ENCODE measurements around the gene TFF3.
"Not testable (repeated sequence)": the region's sequence is repeated elsewhere in the genome, so short reads cannot be mapped to it uniquely, and the experiment has no call there.

TFF3 gene

DNA sequence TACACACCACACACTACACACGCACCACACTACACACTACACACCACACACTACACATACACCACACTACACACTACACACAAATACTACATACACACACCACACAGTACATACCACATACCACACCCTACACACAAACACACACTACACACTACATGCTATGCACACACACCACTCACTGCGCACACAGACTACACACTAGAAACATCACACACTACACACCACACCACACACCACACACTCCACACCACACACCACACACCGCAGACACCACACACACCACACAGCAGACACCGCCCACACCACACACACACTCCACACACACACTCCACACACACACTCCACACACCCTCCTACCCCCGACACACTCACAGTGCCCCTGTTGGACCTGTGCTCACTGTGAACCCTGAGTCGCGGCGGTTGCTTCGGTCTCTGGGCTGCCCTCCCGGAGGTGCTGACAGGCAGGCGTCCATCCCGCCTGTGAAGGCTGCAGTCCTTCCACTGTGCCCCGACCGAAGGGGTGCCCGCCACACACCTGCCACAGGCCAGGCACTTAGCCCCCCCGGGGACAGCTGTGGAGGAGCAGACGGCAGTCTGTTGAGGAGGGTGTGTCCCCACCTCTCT is 21.4 kb downstream of the TFF3 start (continued):
- TF ChIP-seq, protein P1, sequence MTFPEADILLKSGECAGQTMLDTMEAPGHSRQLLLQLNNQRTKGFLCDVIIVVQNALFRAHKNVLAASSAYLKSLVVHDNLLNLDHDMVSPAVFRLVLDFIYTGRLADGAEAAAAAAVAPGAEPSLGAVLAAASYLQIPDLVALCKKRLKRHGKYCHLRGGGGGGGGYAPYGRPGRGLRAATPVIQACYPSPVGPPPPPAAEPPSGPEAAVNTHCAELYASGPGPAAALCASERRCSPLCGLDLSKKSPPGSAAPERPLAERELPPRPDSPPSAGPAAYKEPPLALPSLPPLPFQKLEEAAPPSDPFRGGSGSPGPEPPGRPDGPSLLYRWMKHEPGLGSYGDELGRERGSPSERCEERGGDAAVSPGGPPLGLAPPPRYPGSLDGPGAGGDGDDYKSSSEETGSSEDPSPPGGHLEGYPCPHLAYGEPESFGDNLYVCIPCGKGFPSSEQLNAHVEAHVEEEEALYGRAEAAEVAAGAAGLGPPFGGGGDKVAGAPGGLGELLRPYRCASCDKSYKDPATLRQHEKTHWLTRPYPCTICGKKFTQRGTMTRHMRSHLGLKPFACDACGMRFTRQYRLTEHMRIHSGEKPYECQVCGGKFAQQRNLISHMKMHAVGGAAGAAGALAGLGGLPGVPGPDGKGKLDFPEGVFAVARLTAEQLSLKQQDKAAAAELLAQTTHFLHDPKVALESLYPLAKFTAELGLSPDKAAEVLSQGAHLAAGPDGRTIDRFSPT (tag by site-specific recombination; IDR thresholded peaks at IDR 0.05): no peak
- TF ChIP-seq, protein P2, sequence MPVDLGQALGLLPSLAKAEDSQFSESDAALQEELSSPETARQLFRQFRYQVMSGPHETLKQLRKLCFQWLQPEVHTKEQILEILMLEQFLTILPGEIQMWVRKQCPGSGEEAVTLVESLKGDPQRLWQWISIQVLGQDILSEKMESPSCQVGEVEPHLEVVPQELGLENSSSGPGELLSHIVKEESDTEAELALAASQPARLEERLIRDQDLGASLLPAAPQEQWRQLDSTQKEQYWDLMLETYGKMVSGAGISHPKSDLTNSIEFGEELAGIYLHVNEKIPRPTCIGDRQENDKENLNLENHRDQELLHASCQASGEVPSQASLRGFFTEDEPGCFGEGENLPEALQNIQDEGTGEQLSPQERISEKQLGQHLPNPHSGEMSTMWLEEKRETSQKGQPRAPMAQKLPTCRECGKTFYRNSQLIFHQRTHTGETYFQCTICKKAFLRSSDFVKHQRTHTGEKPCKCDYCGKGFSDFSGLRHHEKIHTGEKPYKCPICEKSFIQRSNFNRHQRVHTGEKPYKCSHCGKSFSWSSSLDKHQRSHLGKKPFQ (tag by site-specific recombination; IDR thresholded peaks at IDR 0.05): peak; percentile 55; the same call in 1 of the 2 replicates
- TF ChIP-seq ZNF658 (tag by site-specific recombination; IDR thresholded peaks at IDR 0.05): no peak
- TF ChIP-seq ZNF23 (tag by site-specific recombination; IDR thresholded peaks at IDR 0.05; ENCODE audit: borderline replicate concordance): no peak
- 0 out of 2 replicates have a peak, but pooled peaks have one; percentile 63 for TF ChIP-seq ZNF621 (tag by site-specific recombination; IDR thresholded peaks at IDR 0.05)
- TF ChIP-seq YY2 (tag by site-specific recombination; IDR thresholded peaks at IDR 0.05): no peak
- TF ChIP-seq ZBTB7A (tag by site-specific recombination; IDR thresholded peaks at IDR 0.05; ENCODE audit: low read depth): no peak
- no peak for TF ChIP-seq ZNF549 (tag by site-specific recombination; IDR thresholded peaks at IDR 0.05)
- TF ChIP-seq KLF1 (tag by site-specific recombination; IDR thresholded peaks at IDR 0.05): no peak
- TF ChIP-seq ZNF138 (tag by site-specific recombination; IDR thresholded peaks at IDR 0.05; ENCODE audit: borderline replicate concordance): no peak
- TF ChIP-seq EGR2 (tag by site-specific recombination; IDR thresholded peaks at IDR 0.05; ENCODE audit: low read depth): peak; percentile 50; the same call in 1 of the 2 replicates
- TF ChIP-seq ZNF175 (tag by site-specific recombination; IDR thresholded peaks at IDR 0.05): peak; percentile 70; the same call in 1 of the 2 replicates
- TF ChIP-seq RBAK (tag by site-specific recombination; IDR thresholded peaks at IDR 0.05): no peak
- 0 out of 2 replicates have a peak, but pooled peaks have one; percentile 65 for TF ChIP-seq ZNF521 (tag by site-specific recombination; IDR thresholded peaks at IDR 0.05)

DNA sequence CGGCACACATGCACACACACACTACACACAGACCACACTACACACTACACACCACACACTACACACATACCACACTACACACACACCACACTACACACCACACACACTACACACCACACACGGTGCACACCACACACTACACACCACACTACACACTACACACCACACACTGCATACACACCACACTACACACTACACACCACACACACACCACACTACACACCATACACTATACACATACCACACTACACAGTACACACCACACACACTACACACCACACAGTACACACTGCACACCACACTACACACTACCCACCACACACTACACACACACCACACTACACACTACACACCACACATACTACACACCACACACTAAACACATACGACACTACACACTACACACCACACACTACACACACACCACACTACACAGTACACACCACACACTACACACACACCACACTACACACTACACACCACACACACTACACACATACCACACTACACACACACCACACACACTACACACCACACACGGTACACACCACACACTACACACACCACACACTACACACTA is 22.6 kb downstream of the TFF3 start:
- peaks cover 0 to 13% of the 10 kb centered on the region in 2 experiments; a peak in 2 of 3 replicates for H3K36me3 ChIP-seq (ENCODE audit: control insufficient read depth in 2 of 2, insufficient read depth in 1 of 2, low read length in 2 of 2)
- CTCF ChIA-PET: not testable (repeated sequence)

More for the DNA sequence above, 22.6 kb downstream of the TFF3 start:
- H3K9me3 ChIP-seq (ENCODE audit: control insufficient read depth, insufficient read depth, low read depth, low read length); H3K4me1 ChIP-seq (ENCODE audit: control insufficient read depth, insufficient read depth, low read length); H3K27ac ChIP-seq (ENCODE audit: extremely low read depth, low read depth, low read length); H3K4me3 ChIP-seq (ENCODE audit: low read depth, low read length); POLR2A ChIA-PET: not testable (repeated sequence)
- TF ChIP-seq, protein P2 (tag by site-specific recombination; IDR thresholded peaks at IDR 0.05): peak; percentile 95
- TF ChIP-seq ZNF146 (tag by site-specific recombination; IDR thresholded peaks at IDR 0.05): peak; percentile 10; the same call in 1 of the 2 replicates
